ENCODE results near the gene MICAL1. TPM values are rescaled to one million over a fixed set of nuclear protein-coding genes. Genes with fewer than 3 reads are reported as not detected.

Gene MICAL1
- total RNA-seq, 4 donors from 2014 or later, result 13.5 to 78.0 (median 32.2) TPM

GRCh38 chr6:109446541-109446940 lies 9.0 kb downstream of the MICAL1 start:
- no peak for TF ChIP-seq CTCF (IDR thresholded peaks at IDR 0.05; ENCODE audit: low read depth)

GRCh38 chr6:109446072-109446471 lies 9.5 kb downstream of the MICAL1 start:
- TF ChIP-seq CTCF (IDR thresholded peaks at IDR 0.05; ENCODE audit: low read depth), result no peak

GRCh38 chr6:109445382-109445781 lies 10.2 kb downstream of the MICAL1 start:
- no peak for TF ChIP-seq CTCF (IDR thresholded peaks at IDR 0.05; ENCODE audit: low read depth)

GRCh38 chr6:109443425-109443950 lies 12.1 kb downstream of the MICAL1 start:
- TF ChIP-seq CTCF (IDR thresholded peaks at IDR 0.05; ENCODE audit: low read depth), result no peak

- TF ChIP-seq CTCF (IDR thresholded peaks at IDR 0.05; ENCODE audit: low read depth), result no peak
Measured at GRCh38 chr6:109442393-109442924, 13.1 kb downstream of the MICAL1 start.

GRCh38 chr6:109441069-109441816 lies 14.3 kb downstream of the MICAL1 start:
- TF ChIP-seq CTCF (IDR thresholded peaks at IDR 0.05; ENCODE audit: low read depth), result no peak

GRCh38 chr6:109440331-109441068 lies 15.1 kb downstream of the MICAL1 start, which contains the start of the genes PPIL6 and SMPD2:
Gene PPIL6 (minus strand): TSS chr6:109440628. CDS start chr6:109440590, 38 bp downstream.
Gene SMPD2 (plus strand): TSS chr6:109440724. CDS start chr6:109441122, 398 bp downstream.
- no peak for TF ChIP-seq CTCF (IDR thresholded peaks at IDR 0.05; ENCODE audit: low read depth)
